Measurements from ENCODE around the gene RNU1-1. TPM values are rescaled to one million over a fixed set of nuclear protein-coding genes. Genes with fewer than 3 reads are reported as not detected.
"Not testable (repeated sequence)": the region's sequence is repeated elsewhere in the genome, so short reads cannot be mapped to it uniquely, and the experiment has no call there.

RNU1-1 gene
- under 1 TPM; under 0.01 TPM for total RNA-seq

DNA sequence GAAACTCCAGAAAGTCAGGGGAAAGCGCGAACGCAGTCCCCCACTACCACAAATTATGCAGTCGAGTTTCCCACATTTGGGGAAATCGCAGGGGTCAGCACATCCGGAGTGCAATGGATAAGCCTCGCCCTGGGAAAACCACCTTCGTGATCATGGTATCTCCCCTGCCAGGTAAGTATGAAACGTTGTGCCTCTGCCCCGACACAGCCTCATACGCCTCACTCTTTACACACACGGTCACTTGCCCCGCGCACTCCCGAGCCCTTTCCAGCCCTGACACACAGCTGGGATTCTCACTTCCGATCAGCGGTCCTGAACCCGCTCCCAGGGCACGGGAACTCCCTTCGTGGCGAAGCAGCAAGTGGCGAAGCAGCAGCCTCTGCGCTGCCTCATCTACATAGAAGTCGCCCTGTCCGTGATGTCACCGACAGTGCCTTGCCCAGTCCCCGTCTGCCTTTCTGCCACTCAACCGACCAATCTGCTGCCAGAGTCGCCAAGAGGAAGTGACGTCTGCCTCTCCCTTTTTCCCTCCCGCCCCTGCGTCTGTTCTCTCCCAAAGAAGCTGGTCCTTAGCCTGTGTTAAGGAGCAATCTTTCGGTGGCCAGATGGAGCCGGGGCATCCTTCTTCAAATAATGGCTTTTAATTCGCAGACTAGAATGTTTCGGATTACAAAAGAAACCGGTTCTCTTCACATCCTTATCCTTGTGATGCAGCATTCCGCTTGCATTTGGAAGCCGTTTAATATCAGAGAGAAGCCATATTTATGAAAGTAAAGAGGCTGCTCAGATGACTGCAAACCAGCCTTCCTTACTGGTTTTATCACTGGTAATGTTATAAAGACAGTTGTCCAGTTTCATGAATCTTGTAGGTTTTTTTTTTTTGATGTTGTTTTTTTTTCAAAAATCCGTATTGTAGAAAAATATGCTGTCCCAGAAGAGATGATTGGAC, at the start of gene RNU1-1:
Gene RNU1-1 (minus strand): TSS at position 179 of the 949 bp plus-strand sequence.
- H3K9me3 ChIP-seq; H3K36me3 ChIP-seq; intact Hi-C loops (cut with DNase I); DNase-seq; H3K4me1 ChIP-seq: not testable (repeated sequence)
- peak in 1 of 4 donors; percentile 89 for TF ChIP-seq POLR2A (IDR thresholded peaks at IDR 0.05)
- Histone ChIP-seq H3K27ac (peak within 1 kb of the TSS; percentile 72 to 87 (median 83)), H3K27me3 (peaks cover 0 to 21% (median 2%) of the 10 kb centered on the region in 4 donors), H3K4me3 (peak within 1 kb of the TSS in 2 of 4 donors; percentile 37 to 64)
- 5 to 8% methylated on average over 12 of the region's 40 CpGs for WGBS, 2 donors

DNA sequence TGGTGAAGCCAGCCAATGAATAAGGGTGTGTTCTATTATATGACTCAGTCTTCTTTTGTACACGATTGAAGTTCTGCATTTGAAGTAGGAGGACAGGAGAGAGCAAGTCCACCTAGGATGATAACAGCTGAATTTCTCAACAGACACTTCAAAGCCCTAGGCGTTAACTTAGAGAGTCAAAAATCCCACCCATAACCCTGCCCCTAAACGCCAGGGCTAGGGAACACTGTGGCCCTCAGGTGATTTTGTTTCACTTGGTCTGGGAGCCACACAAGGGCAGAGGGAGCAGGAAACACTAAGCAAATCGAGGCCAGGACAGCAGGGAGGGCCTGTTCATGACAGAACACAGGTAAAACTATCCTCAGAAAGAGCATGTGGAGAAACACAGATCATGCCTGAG, 47.0 kb upstream of the RNU1-1 start:
- 33 to 34% methylated on average over 3 to 4 of the region's 4 CpGs for WGBS, 2 donors
- H3K27ac ChIP-seq = peak overlapping the region; percentile 35 to 58 (median 46)
- H3K36me3 ChIP-seq; DNase-seq; H3K4me1 ChIP-seq; H3K4me3 ChIP-seq; H3K27me3 ChIP-seq; intact Hi-C loops (cut with DNase I); H3K9me3 ChIP-seq: not testable (repeated sequence)

GRCh38 chr1:16560498-16560897, 46.4 kb upstream of the RNU1-1 start:
- 33 to 45% methylated on average over 6 of the region's 6 CpGs for WGBS, 2 donors
- DNase-seq; H3K36me3 ChIP-seq; H3K27me3 ChIP-seq; H3K27ac ChIP-seq; H3K4me3 ChIP-seq; H3K9me3 ChIP-seq; H3K4me1 ChIP-seq; intact Hi-C loops (cut with DNase I): not testable (repeated sequence)

DNA sequence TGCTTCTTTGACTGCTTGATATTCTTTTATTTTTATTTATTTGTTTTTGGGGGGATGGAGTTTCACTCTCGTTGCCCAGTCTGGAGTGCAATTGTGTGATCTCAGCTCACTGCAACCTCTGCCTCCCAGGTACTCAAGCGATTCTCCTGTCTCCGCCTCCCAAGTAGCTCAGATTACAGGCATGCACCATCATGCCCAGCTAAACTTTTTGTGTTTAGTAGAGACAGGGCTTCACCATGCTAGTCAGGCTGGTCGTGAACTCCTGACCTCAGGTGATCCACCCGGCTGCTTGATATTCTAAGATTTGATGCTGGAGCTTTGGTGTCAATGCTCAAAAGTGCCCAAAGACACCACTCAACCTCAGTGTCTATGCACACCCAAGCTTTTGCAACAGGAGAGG, 45.6 kb upstream of the RNU1-1 start:
- H3K36me3 ChIP-seq; intact Hi-C loops (cut with DNase I); DNase-seq; H3K4me1 ChIP-seq; H3K27me3 ChIP-seq; H3K27ac ChIP-seq; H3K4me3 ChIP-seq; H3K9me3 ChIP-seq: not testable (repeated sequence)
- no CpG with 5 or more reads among the region's 5 CpGs for WGBS, 2 donors

DNA sequence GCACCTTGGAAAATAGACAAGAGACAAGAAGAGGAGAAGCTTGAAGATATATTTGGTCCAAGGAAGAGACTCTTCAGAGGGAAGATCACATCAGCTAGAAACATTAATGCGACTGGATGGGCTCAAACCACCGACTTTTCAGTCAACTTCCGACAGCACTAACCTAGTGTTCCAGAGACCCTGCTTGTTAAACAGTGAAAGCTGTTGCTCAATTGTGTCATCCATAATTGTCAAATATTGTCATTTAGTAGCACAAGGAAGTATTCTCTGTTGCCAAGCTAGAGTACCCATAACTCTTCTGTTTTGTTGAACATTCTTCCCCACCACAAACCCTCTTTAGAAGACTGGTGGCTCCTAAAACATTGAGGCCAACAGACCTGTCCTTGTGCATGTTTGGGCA, 42.9 kb upstream of the RNU1-1 start:
- DNase-seq; intact Hi-C loops (cut with DNase I); H3K4me3 ChIP-seq; H3K36me3 ChIP-seq; H3K9me3 ChIP-seq; H3K27ac ChIP-seq; H3K27me3 ChIP-seq; H3K4me1 ChIP-seq: not testable (repeated sequence)
- 98% methylated on average over 3 of the region's 3 CpGs; no CpG with 5 or more reads in 1 of the 2 donors for WGBS, 2 donors

DNA sequence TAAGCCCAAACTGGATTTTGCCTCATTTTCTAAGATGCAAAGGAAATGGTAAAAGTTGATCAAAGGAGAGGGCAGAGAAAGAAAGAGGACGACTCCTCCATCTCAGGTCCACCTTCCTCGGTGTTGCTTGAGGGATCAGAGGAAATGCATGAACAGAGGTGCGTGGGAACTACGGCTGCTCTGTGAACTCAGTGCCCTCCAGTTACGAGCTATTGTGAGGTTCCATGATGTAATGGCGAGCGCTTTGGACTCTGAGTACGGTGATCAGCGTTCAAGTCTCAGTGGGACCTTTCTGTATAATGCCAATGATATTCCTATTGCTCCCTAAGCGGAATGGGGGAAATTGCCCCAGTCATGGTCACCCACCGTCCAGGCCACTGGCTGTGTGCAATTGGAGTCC, 39.2 kb upstream of the RNU1-1 start:
- 90 to 91% methylated on average over 8 of the region's 11 CpGs for WGBS, 2 donors
- H3K4me1 ChIP-seq; DNase-seq; H3K4me3 ChIP-seq; H3K36me3 ChIP-seq; H3K27me3 ChIP-seq; H3K27ac ChIP-seq; intact Hi-C loops (cut with DNase I); H3K9me3 ChIP-seq: not testable (repeated sequence)

GRCh38 chr1:16550212-16550918, 36.3 kb upstream of the RNU1-1 start:
- H3K36me3 ChIP-seq; H3K27me3 ChIP-seq; H3K27ac ChIP-seq; DNase-seq; H3K4me3 ChIP-seq; H3K4me1 ChIP-seq; intact Hi-C loops (cut with DNase I); H3K9me3 ChIP-seq: not testable (repeated sequence)
- 88% methylated on average over 1 of the region's 1 CpG; no CpG with 5 or more reads in 1 of the 2 donors for WGBS, 2 donors

DNA sequence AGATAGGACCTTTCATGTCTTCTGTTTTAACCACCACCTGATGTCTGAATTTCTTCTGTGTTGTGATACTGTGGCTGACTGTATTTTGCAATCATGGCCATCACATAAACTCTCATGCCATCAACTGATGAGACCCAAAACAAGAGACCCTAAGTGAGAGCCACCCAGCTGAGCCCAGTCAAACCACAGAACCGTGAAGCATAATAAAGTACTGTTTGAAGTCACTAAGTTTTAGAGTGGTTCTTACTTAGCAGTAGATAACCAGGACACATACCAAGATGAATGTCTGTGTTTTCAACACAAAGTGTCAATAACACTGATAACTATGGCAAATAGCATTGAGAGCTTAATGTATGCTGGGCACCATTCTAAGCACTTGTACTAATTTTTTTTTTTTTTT, 35.5 kb upstream of the RNU1-1 start:
- WGBS, 2 donors = 44 to 50% methylated on average over 1 of the region's 1 CpG
- intact Hi-C loops (cut with DNase I); DNase-seq: not testable (repeated sequence)

DNA sequence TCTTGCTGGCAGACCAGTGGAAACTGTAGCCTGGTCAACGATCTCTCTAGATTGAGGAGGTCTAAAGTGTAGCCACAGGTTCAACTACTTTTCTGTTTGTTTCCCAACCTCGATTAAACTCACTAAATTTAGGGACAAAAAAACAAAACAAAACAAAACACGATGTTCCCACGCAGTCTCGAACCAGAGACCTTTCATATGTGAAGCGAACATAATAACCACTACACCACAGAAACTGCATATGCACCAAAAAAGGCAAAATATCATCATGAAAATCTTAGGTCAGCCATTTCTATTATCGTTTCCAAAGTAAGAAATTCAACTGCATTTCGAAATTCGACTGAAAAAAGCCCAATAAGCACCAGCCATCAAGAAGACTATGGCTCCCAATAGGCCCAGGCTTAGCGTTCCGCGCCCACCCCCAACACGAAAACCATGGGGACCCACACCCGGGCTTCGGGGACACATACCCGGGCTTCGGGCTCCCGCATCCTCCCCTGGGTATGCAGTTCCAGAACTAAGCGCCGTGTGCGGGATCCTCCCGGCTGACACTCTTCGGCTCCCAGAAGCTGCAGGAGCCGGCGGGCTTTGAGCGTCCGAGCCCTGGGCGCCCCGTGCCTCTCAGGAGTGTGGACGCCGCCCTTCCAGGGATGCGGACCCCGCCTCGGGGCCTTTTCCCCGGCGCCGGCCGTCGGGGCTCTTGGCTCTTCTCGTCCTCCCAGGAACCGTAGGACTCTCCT, 33.6 kb upstream of the RNU1-1 start:
- DNase-seq; H3K9me3 ChIP-seq; intact Hi-C loops (cut with DNase I); H3K27me3 ChIP-seq; H3K27ac ChIP-seq; H3K4me1 ChIP-seq; H3K36me3 ChIP-seq; H3K4me3 ChIP-seq: not testable (repeated sequence)
- 90 to 100% methylated on average over 1 to 2 of the region's 41 CpGs for WGBS, 2 donors

More for the DNA sequence above, 35.5 kb upstream of the RNU1-1 start:
- H3K9me3 ChIP-seq, H3K36me3 ChIP-seq, H3K4me1 ChIP-seq, H3K4me3 ChIP-seq, H3K27ac ChIP-seq, H3K27me3 ChIP-seq: not testable (repeated sequence)

- intact Hi-C loops (cut with DNase I); H3K36me3 ChIP-seq; DNase-seq; H3K4me1 ChIP-seq; H3K27ac ChIP-seq; H3K9me3 ChIP-seq; H3K27me3 ChIP-seq; H3K4me3 ChIP-seq: not testable (repeated sequence)
- 33 to 53% methylated on average over 5 to 10 of the region's 16 CpGs for WGBS, 2 donors
These were observed 31.6 kb upstream of the RNU1-1 start for GRCh38 chr1:16545682-16546095.

DNA sequence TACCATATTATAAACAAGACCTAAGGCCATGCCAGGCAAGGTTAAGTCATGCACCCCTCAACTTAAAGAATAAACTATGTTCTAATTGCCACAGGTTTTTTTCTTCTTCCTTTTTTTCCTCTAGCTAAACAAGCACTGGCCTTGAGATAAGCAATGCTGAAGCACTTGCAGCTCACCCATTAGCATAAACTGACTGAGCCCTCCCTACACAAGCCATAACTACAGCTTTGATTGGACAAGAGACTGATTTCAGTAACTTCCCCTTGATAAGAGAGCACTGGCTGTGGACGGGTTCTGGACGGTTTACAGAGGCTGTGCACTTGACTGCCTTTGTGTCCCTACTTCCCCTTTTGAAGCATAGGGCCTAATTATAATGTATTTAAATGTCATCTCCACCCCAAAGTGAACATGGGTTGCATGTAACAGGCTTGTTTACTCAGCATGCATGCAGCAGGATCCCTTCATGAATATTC, 26.4 kb upstream of the RNU1-1 start:
- H3K27ac ChIP-seq; H3K36me3 ChIP-seq; H3K4me1 ChIP-seq; DNase-seq; intact Hi-C loops (cut with DNase I); H3K4me3 ChIP-seq; H3K9me3 ChIP-seq: not testable (repeated sequence)
- WGBS, 2 donors = 45 to 73% methylated on average over 2 of the region's 2 CpGs
- peaks cover 0 to 22% (median 4%) of the 10 kb centered on the region in 4 donors for H3K27me3 ChIP-seq

GRCh38 chr1:16537528-16537927, 23.4 kb upstream of the RNU1-1 start:
- intact Hi-C loops (cut with DNase I); H3K9me3 ChIP-seq; H3K27ac ChIP-seq; DNase-seq; H3K4me3 ChIP-seq; H3K36me3 ChIP-seq: not testable (repeated sequence)
- WGBS, 2 donors = 71 to 87% methylated on average over 6 of the region's 6 CpGs
- Histone ChIP-seq H3K27me3 (peaks cover 0 to 43% (median 9%) of the 10 kb centered on the region in 4 donors), H3K4me1 (peaks cover 0 to 18% (median 0%) of the 10 kb centered on the region in 3 donors)

Measured in esophagus squamous epithelium (tissue), 5 donors.